HuH-7.5 (cell line): Measurements from ENCODE around the gene OSBPL3.
A peak's percentile ranks its signal among the peaks of the same experiment; 100 is the strongest.

Experiments used
- DNase-seq: peaks from one replicate; pipeline ENCODE4 v3.0.0; 2011; ENCODE audit warnings: low spot score

Gene OSBPL3

GRCh38 chr7:24760968-24761367 lies 219.0 kb downstream of the OSBPL3 start:
- no peak for DNase-seq

GRCh38 chr7:24757353-24758275 lies 222.4 kb downstream of the OSBPL3 start, which contains the start of gene GSDME:
Gene GSDME, minus strand, starts transcription at chr7:24757464. Its CDS starts 7,690 bp downstream, at chr7:24749774.
- DNase-seq, result peak; percentile 76

GRCh38 chr7:24756545-24757352 lies 223.2 kb downstream of the OSBPL3 start:
- peak; percentile 40 for DNase-seq

- DNase-seq, result no peak
These were observed 224.2 kb downstream of the OSBPL3 start for GRCh38 chr7:24755541-24756407.

- no peak for DNase-seq
These were observed 225.0 kb downstream of the OSBPL3 start for GRCh38 chr7:24754906-24755506.

- DNase-seq, result no peak
These were observed 227.7 kb downstream of the OSBPL3 start for GRCh38 chr7:24752073-24752800.

GRCh38 chr7:24751484-24751883 lies 228.5 kb downstream of the OSBPL3 start:
- no peak for DNase-seq

- no peak for DNase-seq
These were observed 229.4 kb downstream of the OSBPL3 start for GRCh38 chr7:24750441-24751055.

GRCh38 chr7:24748521-24748920 lies 231.5 kb downstream of the OSBPL3 start:
- DNase-seq, result no peak
